Fibroblast of lung (primary cell): ENCODE results near the gene LSAMP. TPM values are rescaled to one million over a fixed set of nuclear protein-coding genes. Genes with fewer than 3 reads are reported as not detected.
"Not testable (repeated sequence)": the region's sequence is repeated elsewhere in the genome, so short reads cannot be mapped to it uniquely, and the experiment has no call there.

Experiments used
- DNase-seq, 2 donors: peaks; one replicate each; pipeline versions ENCODE4 v3.0.0 to v3.0.0-alpha.2; 2010; ENCODE audit warnings: low read depth in 2 of 2
- H2AFZ ChIP-seq: 2 replicates; pipeline ENCODE4 v1.5.1; 2012; ENCODE audit warnings: low read length, control low read depth, inconsistent platforms
- H3K27ac ChIP-seq: 2 replicates; pipeline ENCODE4 v1.5.1; 2011; ENCODE audit warnings: low read length, control low read depth; ENCODE audit not compliant: insufficient read depth
- H3K27me3 ChIP-seq: 2 replicates; pipeline ENCODE4 v1.5.1; 2011; ENCODE audit warnings: mild to moderate bottlenecking, low read length; ENCODE audit not compliant: control insufficient read depth, insufficient read depth
- H3K36me3 ChIP-seq: 2 replicates; pipeline ENCODE4 v1.5.1; 2011; ENCODE audit warnings: low read length; ENCODE audit not compliant: control insufficient read depth, insufficient read depth
- H3K4me1 ChIP-seq: 2 replicates; pipeline ENCODE4 v1.5.1; 2011; ENCODE audit warnings: low read length; ENCODE audit not compliant: control insufficient read depth, insufficient read depth; ENCODE audit errors: extremely low read depth
- H3K4me2 ChIP-seq: 2 replicates; pipeline ENCODE4 v1.5.1; 2011; ENCODE audit warnings: low read length, control low read depth; ENCODE audit not compliant: insufficient read depth; ENCODE audit errors: extremely low read depth
- H3K4me3 ChIP-seq, 4 experiments: fragments of 200-600 bp in 1 of 4; sonication (generic) in 1 of 4; replicated peaks in 1 of 4; 2 replicates each; pipeline ENCODE4 v1.5.1; 2011 to 2016; ENCODE audit warnings: low read length in 4 of 4, low read depth in 3 of 4, mild to moderate bottlenecking in 3 of 4, control low read depth in 2 of 4, inconsistent platforms in 1 of 4, mixed read lengths in 1 of 4; ENCODE audit not compliant: insufficient read depth in 1 of 4; ENCODE audit errors: control extremely low read depth in 1 of 4
- H3K79me2 ChIP-seq: 2 replicates; pipeline ENCODE4 v1.5.1; 2012; ENCODE audit warnings: mild to moderate bottlenecking, low read length, inconsistent platforms; ENCODE audit not compliant: control insufficient read depth, insufficient read depth
- H3K9ac ChIP-seq: 2 replicates; pipeline ENCODE4 v1.5.1; 2011; ENCODE audit warnings: mild to moderate bottlenecking, low read length, control low read depth; ENCODE audit not compliant: insufficient read depth
- H3K9me3 ChIP-seq: 2 replicates; pipeline ENCODE4 v1.5.1; 2012; ENCODE audit warnings: low read depth, low read length; ENCODE audit not compliant: control insufficient read depth, insufficient read depth
- H4K20me1 ChIP-seq: 2 replicates; pipeline ENCODE4 v1.5.1; 2011; ENCODE audit warnings: low read length; ENCODE audit not compliant: control insufficient read depth, insufficient read depth; ENCODE audit errors: extremely low read depth
- EZH2 ChIP-seq: IDR thresholded peaks from 2 replicates; pipeline ENCODE4 v1.5.1; 2012; ENCODE audit warnings: low read length, control low read depth, mild to moderate bottlenecking; ENCODE audit errors: missing control alignments
- polyA plus RNA-seq, 2 donors: library from polyadenylated mRNA; depleted of rRNA in 1 of 2; stranded (reverse) in 1 of 2; unstranded in 1 of 2; fragments of >200 nt; gene quantifications; 2 replicates each; pipeline ENCODE4 v1.2.1, GENCODE V29; 2011 to 2012; ENCODE audit warnings: missing spikeins in 1 of 2
- total RNA-seq: library from RNA; depleted of rRNA; stranded (reverse); fragments of >200 nt; gene quantifications from 2 replicates; pipeline ENCODE4 v1.2.1, GENCODE V29; 2014
- TF ChIP-seq, protein P1 (sequence below), 2 donors: IDR thresholded peaks in 1 of 2; conservative IDR thresholded peaks in 1 of 2; 1 replicate in 1 of 2; 2 replicates in 1 of 2; pipeline ENCODE4 v1.5.1; 2011 to 2012; ENCODE audit warnings: low read length in 2 of 2, control low read depth in 1 of 2, inconsistent platforms in 1 of 2, low read depth in 1 of 2, mild to moderate bottlenecking in 1 of 2

LSAMP gene
- total and polyA plus RNA-seq, 2 donors (not counting 1 experiment from before 2014, with no cell fraction given), result 4.8 to 5.9 TPM

DNA sequence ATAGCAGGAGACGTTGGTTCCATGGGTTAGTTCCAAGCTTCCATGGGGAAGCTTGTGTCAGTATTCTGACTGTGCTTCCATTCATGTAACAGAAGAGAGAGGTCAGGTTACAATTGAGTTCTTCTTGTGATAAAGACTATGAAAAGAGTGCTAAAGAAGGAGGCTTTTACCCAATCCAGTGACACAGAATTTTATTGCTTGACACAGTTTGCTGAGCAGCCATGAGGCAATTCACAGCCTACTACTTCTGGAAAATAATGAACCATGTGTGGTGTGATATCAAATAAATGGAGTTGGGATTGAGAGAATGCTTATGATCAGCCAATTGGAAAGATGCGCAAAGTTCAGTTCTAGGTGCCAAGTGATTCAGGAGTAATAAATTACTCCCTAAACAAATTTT is 233.4 kb downstream of the LSAMP start:
- Histone ChIP-seq H4K20me1 (no peaks in the 10 kb centered on the region), H3K27ac (no peak overlapping the region), H3K4me1 (no peaks in the 10 kb centered on the region), H3K9ac (no peak overlapping the region), H3K27me3 (no peaks in the 10 kb centered on the region), H3K4me3 (no peak overlapping the region), H3K9me3 (no peaks in the 10 kb centered on the region), H3K4me2 (no peak overlapping the region), H3K79me2 (no peaks in the 10 kb centered on the region), H3K36me3 (no peaks in the 10 kb centered on the region), H2AFZ (no peak overlapping the region)
- DNase-seq, result no peak
- TF ChIP-seq, protein P1, sequence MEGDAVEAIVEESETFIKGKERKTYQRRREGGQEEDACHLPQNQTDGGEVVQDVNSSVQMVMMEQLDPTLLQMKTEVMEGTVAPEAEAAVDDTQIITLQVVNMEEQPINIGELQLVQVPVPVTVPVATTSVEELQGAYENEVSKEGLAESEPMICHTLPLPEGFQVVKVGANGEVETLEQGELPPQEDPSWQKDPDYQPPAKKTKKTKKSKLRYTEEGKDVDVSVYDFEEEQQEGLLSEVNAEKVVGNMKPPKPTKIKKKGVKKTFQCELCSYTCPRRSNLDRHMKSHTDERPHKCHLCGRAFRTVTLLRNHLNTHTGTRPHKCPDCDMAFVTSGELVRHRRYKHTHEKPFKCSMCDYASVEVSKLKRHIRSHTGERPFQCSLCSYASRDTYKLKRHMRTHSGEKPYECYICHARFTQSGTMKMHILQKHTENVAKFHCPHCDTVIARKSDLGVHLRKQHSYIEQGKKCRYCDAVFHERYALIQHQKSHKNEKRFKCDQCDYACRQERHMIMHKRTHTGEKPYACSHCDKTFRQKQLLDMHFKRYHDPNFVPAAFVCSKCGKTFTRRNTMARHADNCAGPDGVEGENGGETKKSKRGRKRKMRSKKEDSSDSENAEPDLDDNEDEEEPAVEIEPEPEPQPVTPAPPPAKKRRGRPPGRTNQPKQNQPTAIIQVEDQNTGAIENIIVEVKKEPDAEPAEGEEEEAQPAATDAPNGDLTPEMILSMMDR (conservative IDR thresholded peaks at IDR 0.05 in 1 of 2, IDR thresholded peaks at IDR 0.05 in 1 of 2; ENCODE audit: low read depth in 1 of 2, low read length in 2 of 2), result no peak
- no peak for TF ChIP-seq EZH2

DNA sequence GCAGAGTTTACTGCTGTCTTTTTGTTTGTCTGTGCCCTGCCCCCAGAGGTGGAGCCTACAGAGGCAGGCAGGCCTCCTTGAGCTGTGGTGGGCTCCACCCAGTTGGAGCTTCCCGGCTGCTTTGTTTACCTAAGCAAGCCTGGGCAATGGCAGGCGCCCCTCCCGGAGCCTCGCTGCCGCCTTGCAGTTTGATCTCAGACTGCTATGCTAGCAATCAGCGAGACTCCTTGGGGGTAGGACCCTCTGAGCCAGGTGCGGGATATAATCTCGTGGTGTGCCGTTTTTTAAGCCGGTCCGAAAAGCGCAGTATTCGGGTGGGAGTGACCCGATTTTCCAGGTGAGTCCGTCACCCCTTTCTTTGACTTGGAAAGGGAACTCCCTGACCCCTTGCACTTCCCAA is 236.5 kb downstream of the LSAMP start:
- H3K4me3 ChIP-seq, H3K9me3 ChIP-seq, DNase-seq, H3K27me3 ChIP-seq, H3K4me1 ChIP-seq, H3K9ac ChIP-seq, H3K36me3 ChIP-seq, H4K20me1 ChIP-seq, H3K4me2 ChIP-seq, H3K27ac ChIP-seq, H3K79me2 ChIP-seq, H2AFZ ChIP-seq: not testable (repeated sequence)

DNA sequence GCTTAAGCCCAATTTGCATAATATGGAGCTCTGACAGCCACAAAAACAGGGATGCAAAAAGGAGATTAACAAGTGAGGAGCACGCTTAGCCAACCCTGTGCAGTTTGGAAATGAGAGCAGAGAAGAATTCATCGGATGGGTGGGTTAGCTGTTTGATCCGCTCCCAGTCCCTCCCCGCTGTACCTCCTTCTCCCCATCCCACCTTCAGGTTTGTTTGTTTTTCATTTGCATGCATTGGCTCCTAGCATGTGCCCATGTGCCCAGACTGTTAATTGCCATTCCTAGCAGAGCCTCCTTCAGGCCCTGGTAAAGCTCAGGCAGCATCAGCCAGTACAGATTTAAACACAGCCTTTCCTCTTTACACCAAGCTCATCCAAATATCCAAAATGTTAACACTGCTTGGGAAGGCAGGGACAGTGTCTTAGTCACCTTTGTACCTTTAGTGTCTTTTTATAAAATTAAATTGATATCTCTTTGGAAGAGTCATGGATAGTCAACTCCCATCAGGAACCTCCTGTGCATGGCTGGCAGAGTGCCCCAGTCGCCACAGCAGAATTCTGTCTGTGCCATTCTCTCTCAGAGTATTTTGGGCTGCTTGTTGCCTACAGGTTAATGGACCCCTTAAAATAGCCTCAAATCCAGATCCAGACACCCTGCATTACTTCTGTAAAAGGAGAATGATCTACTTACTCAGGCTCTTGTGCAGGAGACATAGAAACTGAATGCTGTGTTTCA is 244.2 kb downstream of the LSAMP start:
- Histone ChIP-seq H3K79me2 (no peaks in the 10 kb centered on the region), H3K9me3 (no peaks in the 10 kb centered on the region), H3K27ac (no peak overlapping the region), H4K20me1 (no peaks in the 10 kb centered on the region), H3K9ac (no peak overlapping the region), H3K4me1 (no peaks in the 10 kb centered on the region), H3K4me3 (no peak overlapping the region), H3K27me3 (no peaks in the 10 kb centered on the region), H3K4me2 (no peak overlapping the region), H3K36me3 (no peaks in the 10 kb centered on the region), H2AFZ (no peak overlapping the region)
- TF ChIP-seq EZH2, result no peak
- TF ChIP-seq, protein P1 (conservative IDR thresholded peaks at IDR 0.05 in 1 of 2, IDR thresholded peaks at IDR 0.05 in 1 of 2; ENCODE audit: low read depth in 1 of 2, low read length in 2 of 2), result no peak
- DNase-seq, result no peak
